GM12875 (cell line): ENCODE data around the gene ATP11A.

Source experiments
- H3K4me3 ChIP-seq: one replicate; pipeline ENCODE4 v1.5.1; 2011; ENCODE audit warnings: low read depth, low read length, control low read depth
- CTCF ChIP-seq: IDR thresholded peaks from 2 replicates; pipeline ENCODE4 v1.5.1; 2011; ENCODE audit warnings: low read depth, mild to moderate bottlenecking, control low read depth, inconsistent platforms, low read length, moderate library complexity, borderline replicate concordance; ENCODE audit not compliant: insufficient read depth

Gene ATP11A

GRCh38 chr13:112812306-112813055 is 122.6 kb downstream of the ATP11A start:
- no peak overlapping the region for H3K4me3 ChIP-seq
- TF ChIP-seq CTCF: no peak

GRCh38 chr13:112813552-112813951 is 123.7 kb downstream of the ATP11A start:
- no peak overlapping the region for H3K4me3 ChIP-seq
- TF ChIP-seq CTCF: no peak

DNA sequence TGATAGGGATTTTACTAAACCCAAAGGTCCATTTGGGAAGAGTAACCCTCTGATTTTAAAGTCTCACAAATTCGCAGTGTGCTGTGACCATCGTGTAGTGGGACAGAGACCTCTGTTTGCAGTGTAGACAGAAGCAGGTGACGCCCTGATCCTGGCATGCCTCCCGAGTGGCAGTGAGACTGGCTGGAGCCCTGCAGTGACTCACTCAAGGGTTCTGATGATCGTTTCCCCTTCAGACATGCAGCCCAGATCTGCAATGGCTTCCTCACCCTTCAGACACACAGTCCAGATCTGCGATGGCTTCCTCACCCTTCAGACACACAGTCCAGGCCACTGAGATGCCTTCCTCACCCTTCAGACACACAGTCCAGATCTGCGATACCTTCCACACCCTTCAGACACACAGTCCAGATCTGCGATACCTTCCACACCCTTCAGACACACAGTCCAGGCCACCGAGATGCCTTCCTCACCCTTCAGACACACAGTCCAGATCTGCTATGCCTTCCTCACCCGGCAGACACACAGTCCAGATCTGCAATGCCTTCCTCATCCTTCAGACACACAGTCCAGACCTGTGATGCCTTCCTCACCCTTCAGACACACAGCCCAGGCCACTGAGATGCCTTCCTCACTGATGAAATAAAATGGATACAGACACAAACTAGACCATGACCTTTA is 125.2 kb downstream of the ATP11A start:
- no peak for TF ChIP-seq CTCF
- no peak overlapping the region for H3K4me3 ChIP-seq

DNA sequence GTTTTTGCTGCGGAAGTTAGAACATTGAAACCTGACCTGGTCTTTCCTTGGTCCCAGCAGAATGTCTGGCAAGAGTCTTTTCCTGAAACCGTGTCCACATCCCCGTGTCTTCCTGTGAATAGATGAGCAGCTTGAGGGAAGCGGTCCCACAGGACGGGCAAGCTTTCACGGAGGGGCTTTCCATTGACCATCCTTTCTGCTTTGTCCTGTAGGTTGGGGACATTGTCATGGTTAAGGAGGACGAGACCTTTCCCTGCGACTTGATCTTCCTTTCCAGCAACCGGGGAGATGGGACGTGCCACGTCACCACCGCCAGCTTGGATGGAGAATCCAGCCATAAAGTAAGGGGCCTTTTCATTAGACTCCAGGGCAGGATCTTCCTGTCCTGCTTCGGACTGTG is 126.0 kb downstream of the ATP11A start:
- TF ChIP-seq CTCF: no peak

DNA sequence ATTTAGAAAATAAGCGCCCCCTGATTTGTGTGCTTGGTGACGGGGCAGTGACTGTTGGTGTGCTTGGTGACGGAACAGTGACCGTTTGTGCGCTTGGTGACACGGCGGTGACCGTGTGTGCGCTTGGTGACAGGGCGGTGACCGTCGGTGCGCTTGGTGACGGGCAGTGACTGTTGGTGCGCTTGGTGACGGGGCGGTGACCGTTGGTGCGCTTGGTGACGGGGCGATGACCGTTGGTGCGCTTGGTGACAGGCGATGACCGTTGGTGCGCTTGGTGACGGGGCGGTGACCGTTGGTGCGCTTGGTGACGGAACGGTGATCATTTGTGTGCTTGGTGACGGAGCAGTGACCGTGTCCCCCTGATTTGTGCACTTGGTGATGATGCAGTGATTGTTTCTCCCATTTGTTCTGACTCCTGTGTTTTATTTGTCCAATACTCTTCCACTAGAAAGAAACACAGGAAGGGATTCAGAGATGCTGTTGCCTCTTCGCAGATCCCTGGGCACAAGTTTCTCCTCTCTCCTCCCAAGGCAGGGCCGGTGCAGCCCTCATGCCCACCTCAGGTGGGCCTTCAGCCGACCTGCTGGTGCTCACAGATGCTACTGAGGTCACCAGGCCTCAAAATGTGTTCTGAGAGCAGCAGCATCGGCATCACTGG is 128.3 kb downstream of the ATP11A start:
- no peak for TF ChIP-seq CTCF
- H3K4me3 ChIP-seq: no peak overlapping the region

More for the DNA sequence above, 126.0 kb downstream of the ATP11A start:
- H3K4me3 ChIP-seq: no peak overlapping the region

DNA sequence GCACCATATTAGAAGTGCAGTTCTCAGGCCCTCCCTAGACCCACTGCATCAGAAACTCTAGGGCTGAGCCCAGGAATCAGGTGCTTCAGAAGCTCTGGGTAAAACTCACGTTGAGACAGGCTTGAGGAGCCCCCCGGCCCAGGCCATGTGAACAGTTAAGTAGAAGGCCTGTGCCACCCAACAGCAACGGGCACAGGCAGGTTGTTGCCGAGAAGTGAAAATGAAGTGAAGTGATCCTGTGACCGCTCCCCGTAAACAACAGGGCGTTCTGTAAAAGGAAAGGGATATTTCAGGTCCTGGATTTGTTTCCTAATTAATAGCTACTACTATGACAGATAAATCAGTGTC is 128.8 kb downstream of the ATP11A start:
- TF ChIP-seq CTCF: no peak
- H3K4me3 ChIP-seq: no peak overlapping the region
